HG02981 (cell line): ENCODE data around the gene NPFF.
A peak's percentile ranks its signal among the peaks of the same experiment; 100 is the strongest.

Source experiments
- ATAC-seq: cut with Tn5 transposase; IDR thresholded peaks from one replicate; pipeline ENCODE4 v1.9.1; 2021; ENCODE audit warnings: mild to moderate bottlenecking, moderate library complexity; ENCODE audit not compliant: unreplicated experiment

NPFF gene

DNA sequence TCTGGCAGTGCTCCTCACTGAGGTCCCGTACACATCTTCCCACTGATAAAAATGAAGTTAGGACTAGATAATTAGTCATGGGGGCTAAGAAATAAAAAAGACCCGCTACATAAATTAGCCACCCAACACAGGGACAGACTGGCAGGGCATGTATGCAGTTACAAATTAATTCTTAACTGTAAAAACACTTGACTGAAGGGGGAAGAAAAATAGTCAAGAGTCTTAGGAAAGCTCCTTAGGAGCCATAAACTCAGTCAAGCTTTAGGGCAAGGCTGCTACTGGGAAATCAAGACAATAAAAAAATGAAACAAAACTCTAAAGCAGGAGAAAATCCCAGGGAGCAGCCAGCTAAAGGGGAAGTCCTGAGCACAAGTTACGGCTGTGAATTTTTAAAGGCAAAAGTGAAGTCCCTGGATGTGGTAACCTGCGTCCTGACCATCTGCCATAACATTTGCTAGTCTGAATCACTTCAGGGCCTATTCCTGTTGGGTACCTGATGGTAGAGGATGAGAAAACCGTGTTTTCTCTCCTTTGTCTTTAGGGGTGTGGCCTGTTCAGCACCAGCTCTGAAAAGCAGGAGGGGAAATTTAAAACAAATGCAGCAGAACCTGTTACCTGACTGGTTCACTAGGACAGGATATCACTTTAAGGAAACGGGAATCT is 7.5 kb upstream of the NPFF start:
- ATAC-seq: no peak

DNA sequence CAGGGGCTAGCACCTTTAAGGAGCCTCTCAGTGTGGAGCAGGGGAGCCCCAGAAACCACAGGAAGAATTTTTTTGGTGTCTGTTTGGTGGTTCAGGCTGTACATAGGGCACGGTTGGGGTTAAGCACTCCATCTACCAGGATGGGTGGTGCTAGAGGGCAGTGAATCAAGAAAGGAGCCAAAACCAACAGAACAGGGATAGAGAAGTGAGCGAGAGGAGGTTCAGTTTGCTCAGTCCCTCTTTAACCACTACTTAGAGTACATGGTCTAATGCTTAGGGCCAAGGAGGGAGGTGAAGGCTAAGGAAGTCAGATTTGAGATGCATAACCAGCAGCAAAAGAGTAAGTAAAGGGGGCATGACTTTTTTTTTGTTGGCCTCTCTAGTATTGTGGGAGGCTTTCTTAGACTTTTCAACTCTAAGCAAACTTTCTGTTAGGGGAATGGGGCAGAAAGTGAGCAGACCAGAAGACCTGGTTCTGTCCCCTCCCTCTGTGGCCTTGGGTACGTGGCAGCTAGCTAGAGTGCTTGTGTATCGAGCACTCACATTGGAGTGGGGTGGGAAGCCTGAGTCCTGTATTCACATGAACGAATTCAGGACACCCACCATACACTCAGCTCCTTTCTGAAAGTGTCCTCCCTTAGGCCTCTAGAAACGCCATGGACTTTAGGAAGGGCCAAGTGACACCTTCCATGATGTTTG is 6.6 kb upstream of the NPFF start:
- ATAC-seq: no peak

DNA sequence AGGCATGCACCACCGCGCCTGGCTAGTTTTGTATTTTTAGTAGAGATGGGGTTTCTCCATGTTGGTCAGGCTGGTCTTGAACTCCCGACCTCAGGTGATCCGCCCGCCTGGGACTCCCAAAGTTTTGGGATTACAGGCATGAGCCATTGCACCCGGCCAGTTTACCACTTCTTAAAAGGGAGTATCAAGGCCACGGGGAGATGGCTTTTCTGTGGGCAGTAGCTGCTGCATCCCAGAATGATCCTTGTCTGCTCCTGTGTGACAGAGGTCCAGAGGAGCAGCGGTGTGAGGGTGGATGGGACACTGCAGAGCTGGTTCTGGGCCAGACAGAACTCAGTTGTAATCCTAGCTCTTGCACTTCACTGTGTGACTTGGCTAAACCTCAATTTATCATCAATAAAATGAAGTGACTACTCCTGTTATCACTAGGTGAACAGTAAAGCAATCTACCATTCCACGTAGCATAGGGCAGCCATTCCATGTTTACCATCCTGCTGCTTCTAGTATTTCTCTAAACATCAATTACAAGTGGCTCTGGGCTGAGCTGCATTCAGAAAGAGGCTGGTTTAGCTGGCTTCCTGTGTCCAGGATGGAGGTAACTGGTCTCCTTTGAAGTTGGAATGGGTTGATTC is 3.0 kb upstream of the NPFF start:
- ATAC-seq: no peak

DNA sequence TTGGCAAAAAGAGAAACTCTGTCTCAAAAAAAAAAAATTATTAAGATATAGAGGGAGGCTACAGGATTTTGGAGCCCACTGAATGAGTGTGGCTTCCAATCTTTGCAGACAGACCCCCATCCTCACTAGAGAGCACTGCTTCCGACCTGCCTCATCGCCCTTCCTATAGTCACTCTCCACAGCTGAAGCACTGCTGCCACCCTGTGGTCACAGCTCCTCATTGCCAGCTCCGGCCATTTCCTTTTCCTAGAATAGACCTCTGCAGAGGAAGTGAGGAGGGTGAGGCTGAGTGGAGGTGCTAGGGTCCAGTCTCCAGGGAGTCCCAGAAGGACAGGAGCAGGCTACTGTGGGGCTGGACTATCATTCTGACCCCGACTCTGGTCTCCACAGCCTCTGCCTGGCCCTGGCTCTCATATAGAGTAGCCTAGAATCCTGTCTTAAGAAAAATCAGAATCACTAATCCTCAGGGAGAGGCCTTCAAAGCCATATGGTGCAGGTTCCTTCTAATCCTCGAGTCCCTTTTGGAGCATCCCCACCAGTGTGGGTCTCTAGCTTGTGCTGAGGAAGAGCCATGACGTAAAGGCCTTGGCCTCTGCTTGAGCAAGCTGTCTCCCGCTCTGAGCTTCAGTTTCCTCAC is 1.4 kb upstream of the NPFF start:
- ATAC-seq: peak; percentile 74

DNA sequence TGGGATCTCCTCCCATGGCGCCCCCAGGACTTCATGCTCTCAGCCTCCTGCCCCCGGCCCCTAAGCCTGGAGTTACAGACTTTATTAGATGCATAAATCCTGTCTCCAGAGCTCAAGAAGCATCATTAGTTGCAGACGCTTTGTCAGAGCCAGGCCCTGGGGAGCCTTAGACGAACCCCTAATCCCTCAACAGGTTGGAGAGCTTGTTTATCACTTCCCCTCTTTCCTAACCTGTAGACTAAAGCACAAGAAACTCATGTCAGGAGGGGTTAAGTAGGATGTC is 260 bp upstream of the NPFF start:
- no peak for ATAC-seq

DNA sequence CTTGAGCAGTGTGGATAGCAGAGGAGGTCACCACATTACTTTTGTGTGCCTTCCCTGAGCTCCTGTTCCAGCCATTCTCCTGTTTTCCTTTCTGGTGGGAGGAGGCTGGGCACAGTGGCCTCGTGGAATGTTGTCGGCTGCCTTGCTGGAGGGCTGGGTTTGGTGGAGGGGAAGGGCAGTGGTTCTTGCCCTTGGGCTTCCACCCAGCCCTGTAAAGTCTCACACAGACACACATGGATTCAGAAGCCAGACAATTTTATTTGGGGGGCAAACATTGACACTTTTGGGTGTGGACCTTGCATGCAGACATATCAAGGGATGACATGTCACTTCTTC is 866 bp downstream of the NPFF start:
- ATAC-seq: no peak

DNA sequence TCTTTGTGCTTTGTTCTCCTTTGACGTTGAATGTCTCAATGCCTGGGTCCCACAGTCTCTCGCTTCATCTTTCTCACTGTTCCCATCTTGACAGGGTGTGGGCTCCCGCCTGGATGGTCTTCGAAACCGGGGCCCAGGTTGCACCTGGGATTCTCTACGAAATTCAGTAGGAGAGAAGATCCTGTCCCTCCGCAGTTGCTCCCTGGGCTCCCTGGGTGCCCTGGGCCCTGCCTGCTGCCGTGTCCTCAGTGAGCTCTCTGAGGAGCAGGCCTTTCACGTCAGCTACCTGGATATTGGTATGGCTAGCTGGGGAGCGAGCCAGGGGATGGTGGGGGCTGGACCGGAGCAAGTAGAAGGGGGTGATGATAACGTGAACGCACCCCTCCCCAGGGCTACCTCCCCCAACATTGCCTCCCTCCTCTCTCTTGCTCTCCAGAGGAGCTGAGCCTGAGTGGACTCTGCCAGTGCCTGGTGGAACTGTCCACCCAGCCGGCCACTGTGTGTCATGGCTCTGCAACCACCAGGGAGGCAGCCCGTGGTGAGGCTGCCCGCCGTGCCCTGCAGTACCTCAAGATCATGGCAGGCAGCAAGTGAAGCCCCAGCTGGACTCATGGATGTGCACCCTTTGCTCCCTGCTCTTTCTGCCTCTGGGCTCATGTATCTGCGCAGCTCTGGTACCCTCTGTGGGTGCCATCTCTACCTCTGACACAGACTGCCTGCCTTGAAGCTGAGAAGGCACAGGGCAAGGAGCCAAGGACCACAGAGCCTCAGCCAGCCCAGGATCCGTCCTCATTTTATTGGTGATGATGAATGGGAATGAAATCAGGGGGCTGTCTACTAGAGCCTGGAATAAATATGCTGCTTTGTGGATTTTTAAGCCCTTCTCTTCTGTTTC is 1.5 kb downstream of the NPFF start:
- ATAC-seq: no peak

DNA sequence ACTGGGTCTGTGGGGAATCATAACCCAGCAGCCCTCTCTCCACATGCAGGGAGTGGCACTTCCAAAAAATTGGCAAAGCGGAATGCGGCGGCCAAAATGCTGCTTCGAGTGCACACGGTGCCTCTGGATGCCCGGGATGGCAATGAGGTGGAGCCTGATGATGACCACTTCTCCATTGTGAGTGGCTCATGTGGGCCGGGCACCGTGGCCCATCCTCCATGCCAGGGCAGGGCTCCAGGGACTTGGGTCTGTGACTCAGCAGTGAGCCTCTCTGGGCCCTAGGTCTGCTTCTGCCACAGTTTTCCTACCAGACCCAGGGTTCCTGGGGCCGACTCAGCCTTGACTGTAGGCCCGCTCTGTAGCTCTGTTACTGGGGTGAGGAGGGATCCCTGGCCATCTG is 2.2 kb downstream of the NPFF start:
- no peak for ATAC-seq

DNA sequence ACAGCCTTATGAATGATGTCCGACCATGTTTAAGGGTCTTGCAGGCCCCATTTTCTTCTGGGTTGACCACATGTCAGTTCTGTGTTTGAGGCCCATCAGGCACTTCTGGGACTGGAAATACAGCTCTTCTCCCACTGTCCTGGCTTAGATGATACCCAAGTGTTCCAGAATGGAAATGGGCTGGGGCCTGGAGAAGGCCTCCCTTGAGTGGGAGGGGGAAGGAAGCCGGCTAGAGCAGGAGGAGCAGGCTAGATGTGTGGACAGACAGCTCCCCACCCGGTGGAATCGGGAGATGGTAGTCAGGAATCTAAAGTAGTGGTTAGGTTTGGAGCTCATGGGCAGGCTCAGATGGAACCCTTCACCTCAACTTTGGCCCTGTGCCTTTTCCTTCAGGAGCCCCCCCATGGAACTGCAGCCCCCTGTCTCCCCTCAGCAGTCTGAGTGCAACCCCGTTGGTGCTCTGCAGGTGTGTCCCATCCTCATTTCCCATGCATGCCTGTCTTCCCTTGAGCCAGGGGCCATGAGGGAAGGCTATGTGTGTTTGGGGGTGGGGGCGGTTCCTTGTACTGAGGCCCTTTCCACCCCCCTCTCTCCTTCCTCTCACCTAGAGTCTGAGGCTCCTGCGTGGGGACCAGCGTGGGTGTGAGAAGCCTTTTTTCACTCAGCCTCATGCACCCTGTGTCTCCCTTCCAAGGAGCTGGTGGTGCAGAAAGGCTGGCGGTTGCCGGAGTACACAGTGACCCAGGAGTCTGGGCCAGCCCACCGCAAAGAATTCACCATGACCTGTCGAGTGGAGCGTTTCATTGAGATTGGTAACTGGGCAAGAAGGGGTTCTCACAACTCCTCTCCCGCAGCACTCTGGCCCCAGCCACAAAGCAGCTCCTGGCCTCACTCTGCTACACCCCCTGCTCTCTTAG is 3.0 kb downstream of the NPFF start:
- ATAC-seq: no peak

DNA sequence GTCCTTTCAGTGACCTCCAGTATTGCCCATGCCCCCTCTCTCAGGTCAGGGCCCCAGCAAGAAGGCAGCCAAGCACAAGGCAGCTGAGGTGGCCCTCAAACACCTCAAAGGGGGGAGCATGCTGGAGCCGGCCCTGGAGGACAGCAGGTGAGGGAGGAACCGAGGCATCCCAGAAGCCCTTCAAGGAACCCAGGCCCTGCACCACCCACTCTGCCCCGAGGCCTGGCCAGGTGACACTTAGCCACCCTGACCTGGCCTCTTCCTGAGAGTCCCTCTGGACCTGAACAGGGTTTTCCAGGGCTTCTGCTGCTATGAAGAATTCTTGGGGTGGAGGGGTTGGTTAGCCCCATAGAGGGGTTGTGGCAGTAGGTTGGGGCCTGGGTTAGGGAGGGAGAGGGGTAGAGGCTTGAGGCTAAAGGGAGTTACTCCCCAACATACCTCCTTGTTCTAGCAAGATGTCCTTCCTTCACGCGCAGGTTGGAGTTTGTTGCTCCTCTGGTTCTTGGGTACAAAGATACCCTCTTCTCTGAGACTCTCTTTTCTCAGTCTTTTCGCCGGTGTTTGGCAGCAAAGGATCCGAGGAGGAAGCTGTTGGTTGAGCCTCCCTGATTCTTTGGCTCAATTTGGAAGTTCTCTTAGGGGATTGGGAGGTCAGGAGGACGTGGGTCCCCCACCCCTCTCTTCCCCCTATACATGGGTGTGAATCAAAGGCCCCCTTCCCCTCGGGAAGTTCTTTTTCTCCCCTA is 4.1 kb downstream of the NPFF start:
- ATAC-seq: no peak

DNA sequence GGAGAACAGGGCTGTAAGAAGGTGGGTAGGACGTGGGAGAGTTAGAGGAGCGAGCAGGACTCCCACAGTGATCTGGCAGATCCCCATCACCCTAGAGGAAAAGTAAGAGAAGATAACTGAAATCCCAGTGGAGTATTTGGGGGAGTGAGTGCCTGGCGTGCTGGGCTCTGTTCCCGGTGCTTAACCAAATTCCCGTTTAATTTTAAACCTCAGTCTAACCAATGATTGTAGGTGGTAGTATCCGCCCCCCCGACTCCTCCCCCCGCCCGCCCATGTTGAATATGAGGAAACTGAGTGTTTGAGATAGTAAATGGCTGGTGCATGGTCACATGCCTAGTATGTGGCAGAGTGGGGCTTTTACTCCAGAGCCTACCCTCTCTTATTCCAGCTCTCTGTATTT is 5.0 kb downstream of the NPFF start:
- no peak for ATAC-seq

DNA sequence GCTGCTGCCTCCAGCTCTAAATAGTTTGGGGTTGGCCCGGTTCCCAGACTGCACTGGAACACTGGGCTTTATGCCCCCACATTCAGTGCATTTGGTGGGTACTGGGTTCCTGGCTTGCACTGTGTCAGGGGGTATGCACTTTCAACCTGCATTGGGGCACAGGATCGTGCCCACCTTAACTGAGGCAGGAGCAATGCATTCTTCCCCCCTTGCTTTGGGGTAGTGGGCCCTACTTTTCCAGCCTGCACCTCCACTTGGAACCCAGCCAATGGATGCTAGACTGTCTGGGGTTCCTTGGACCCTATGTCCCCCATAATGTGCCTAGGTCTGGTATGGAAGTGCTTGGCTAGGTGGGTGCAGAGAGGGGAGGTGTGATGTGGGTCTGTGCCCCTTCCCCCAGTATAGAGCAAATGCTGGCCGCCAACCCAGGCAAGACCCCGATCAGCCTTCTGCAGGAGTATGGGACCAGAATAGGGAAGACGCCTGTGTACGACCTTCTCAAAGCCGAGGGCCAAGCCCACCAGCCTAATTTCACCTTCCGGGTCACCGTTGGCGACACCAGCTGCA is 5.6 kb downstream of the NPFF start:
- ATAC-seq: no peak

DNA sequence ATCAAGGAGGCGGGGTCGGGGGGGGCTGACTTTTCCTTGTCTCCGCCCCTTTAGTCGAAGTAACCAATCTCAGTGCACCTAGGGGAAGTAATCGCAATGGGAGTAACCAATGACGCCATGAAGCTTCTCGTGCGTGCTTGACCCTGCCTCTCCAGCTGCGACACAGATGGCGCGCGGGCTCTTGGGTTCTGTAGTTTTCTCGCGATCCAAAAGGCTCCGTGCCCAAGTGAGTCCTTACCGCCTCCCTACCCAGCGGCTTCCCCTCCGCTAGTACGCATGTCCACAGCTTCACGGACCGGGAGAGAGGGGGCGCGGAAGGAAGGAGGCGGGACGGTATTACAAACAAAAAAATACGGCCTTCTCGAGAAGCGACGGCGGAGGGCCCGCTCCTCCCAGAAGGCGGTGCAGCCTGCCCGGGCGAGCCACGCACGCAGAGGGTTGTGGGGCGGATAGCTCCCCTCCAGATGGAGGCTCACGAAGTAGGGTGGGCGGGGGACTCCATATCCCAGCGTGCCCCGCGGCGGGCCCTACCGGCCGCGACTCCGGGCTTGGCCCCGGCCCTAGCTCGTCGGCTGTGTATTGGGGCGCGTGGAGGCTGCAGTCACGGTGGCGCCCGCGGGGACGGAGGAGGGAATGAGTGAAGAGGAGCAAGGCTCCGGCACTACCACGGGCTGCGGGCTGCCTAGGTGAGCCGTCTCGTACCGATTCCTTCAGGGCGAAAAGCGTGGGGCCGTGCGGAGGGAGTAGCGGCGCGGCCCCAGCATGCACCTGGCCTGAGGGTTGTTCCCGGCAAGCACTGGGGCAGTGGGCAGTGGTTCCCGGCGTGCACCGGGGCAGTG is 6.3 kb downstream of the NPFF start, which contains the start of gene TARBP2:
Gene TARBP2 (plus strand): TSS at position 508 of the 839 bp plus-strand sequence. CDS start 126 bp downstream, at position 634.
- ATAC-seq: peak; percentile 79

DNA sequence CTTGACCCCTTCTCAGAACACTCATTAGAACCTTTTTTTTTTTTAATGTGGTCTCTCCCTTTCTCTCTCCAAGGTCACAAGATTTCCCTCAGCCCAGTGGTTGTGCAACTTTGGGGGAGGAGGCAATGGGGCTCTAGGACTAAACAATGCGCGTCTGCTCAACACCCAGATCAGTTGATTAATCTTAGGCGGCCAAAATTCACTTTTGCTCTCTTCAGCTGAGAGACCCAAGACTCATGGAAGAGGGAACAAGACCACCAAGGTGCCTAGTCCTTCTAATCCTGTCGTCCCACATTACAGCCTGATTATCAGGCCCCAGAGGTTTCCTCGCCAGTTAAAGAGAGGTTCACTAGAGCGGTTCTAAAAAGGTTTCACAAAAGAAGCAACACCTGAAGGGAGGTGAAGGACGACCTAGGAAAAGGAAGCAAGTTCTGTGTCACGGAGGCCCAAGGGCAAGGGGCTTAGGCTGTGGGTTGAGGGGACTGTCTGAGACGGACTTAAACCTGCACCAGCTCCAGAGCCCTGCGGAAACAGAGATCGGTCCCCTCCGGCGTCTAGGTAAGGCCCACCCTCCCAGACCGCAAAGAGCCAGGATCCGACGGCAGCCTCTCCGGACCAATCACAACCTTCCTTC is 7.0 kb downstream of the NPFF start:
- no peak for ATAC-seq

DNA sequence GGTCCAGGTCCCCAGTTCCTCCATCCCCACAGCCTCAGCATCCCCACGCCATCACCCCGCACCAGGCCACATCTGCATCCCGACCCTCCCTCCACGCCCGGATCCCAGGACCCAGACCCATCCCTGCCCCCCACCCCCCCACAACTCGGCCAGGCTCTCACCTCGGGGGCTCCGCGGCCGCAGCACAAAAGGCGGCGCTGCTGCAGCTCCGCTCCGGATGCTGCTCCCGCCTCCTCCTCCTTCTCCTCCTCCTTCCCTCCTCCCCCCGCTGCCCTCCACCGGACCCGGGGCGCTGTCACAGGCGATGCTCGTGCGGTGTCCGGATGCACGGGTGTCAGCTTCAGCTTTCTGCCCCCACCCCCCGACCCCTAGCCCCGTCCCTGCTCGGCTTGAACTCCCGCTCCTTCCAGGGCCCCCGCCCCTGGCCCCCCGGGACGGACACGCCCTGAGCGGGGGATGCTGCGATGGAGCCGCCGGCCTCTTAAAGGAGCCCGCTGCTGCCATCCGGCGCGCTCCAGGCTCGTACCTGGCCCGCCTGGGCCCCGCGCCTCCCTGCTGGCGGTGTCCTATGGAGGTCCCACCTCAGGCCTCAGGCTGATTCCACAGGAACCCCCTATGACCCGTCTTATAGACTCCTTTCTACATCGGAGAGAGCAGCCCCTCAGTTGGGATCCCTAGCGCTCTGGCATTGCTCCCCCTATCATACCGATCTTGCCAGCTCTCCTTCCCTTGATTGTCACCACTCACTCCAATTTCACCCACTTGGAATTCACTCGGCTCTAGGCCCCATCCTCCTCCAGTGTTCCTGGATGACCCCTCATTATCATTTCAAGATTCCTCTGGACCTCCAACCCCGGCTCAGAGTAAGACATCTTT is 7.8 kb downstream of the NPFF start, which contains the start of gene MAP3K12:
Gene MAP3K12 (minus strand): TSS at position 193 of the 876 bp plus-strand sequence. CDS start 12,067 bp downstream, outside the sequence.
- ATAC-seq: no peak

DNA sequence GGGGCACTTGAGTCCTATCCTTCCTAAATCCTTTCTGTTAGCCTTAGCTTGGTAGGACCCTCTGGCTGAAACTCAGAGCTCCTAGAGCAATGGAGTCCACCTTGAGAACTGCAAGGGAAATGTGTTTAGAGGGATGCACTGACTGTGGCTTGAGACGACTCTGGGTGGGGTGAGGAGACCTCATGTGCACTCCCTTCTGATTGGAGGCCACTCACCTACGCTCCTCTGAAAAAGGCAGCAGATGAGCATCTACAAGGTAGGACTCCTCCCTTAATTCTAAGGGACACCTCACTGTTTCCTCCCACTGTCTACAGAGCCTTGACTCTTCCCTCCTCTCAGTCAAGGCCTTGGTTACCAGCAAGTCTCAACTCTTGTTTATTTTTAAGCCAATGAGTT is 9.1 kb downstream of the NPFF start:
- no peak for ATAC-seq

DNA sequence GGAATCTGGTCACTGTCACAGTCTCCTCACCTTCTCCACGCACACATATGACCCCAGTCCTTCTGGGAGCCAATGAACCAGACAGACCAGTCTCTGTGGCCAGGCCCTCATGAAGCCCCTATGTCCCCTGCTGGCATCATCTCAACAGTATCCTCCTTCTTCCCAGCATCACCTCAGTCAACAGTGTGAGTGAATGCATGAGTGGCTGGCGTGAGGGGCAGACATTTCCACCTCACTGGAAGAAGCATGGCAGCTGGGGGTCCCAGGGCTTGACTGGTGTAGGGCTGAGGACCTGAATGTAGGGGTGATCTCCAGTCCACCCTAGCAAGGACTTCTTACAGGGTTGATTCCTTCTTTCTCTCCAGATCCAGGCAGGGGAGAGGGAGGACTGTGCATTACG is 9.8 kb downstream of the NPFF start:
- ATAC-seq: no peak
